Neural crest cell (in vitro differentiated cells): Measurements from ENCODE around the gene GAMT. TPM values are rescaled to one million over a fixed set of nuclear protein-coding genes. Genes with fewer than 3 reads are reported as not detected.

Experiments used
- DNase-seq: peaks from one replicate; pipeline ENCODE4 v3.0.0; 2021; ENCODE audit warnings: low read depth, mixed read lengths, low spot score
- H3K27ac Mint-ChIP-seq: one replicate; pipeline ENCODE4 v1.8.0; 2021; ENCODE audit warnings: mild to moderate bottlenecking, mixed read lengths; ENCODE audit not compliant: unreplicated experiment
- H3K27me3 Mint-ChIP-seq: 2 replicates; pipeline ENCODE4 v1.8.0; 2021; ENCODE audit warnings: low read depth, mild to moderate bottlenecking, mixed read lengths
- H3K36me3 Mint-ChIP-seq: 2 replicates; pipeline ENCODE4 v1.8.0; 2021; ENCODE audit warnings: low read depth, mild to moderate bottlenecking, mixed read lengths
- H3K4me1 Mint-ChIP-seq: 2 replicates; pipeline ENCODE4 v1.8.0; 2021; ENCODE audit warnings: mixed read lengths
- H3K4me3 Mint-ChIP-seq: one replicate; pipeline ENCODE4 v1.8.0; 2021; ENCODE audit warnings: mild to moderate bottlenecking, mixed read lengths
- H3K9me3 Mint-ChIP-seq: 2 replicates; pipeline ENCODE4 v1.8.0; 2021; ENCODE audit warnings: mixed read lengths
- total RNA-seq: library from RNA; stranded (reverse); gene quantifications from 2 replicates; pipeline ENCODE4 v1.2.1, GENCODE V29; 2021
- TF ChIP-seq, protein P1 (sequence below): fragments of 200-600 bp; sonication (generic); conservative IDR thresholded peaks from 2 replicates; pipeline ENCODE4 v1.5.0; 2021; ENCODE audit warnings: antibody characterized with exemption, mild to moderate bottlenecking

GAMT gene
- total RNA-seq, 1 donor from 2014 or later, result 45.6 TPM

DNA sequence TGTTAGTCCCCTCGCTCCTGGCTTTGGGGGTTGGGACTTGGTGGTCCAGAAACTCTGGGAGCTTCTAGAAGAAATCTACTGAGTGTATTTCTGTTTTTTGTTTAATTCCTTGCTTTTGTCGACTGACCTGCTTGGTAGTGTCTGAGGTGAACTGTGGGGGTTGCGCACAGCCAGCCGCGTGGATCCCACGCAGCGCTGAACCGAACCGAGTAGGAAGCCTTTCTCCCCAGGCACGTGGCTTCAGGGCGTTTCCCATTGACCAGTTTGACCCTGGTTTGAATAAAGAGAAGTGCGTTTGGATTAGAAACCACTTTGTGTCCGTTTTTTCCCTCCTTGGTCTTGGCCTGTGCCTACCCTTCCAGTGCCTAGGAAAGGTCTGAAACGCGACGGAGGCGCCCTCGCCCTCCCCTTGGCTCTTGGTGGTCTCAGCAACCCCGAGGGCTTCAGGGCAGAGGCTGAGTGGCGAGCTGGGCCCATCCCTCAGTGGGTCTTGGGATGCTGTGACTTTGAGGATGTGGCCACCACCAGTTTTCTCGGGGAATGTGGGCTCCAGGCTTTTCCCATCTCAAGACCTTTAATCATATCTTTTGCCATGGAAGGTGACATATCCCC is 34.1 kb upstream of the GAMT start:
- H3K27me3 Mint-ChIP-seq, result peaks cover 5% of the 10 kb centered on the region
- H3K4me1 Mint-ChIP-seq, result peaks cover 14% of the 10 kb centered on the region
- DNase-seq, result no peak
- no peaks in the 10 kb centered on the region for H3K9me3 Mint-ChIP-seq
- TF ChIP-seq, protein P1, sequence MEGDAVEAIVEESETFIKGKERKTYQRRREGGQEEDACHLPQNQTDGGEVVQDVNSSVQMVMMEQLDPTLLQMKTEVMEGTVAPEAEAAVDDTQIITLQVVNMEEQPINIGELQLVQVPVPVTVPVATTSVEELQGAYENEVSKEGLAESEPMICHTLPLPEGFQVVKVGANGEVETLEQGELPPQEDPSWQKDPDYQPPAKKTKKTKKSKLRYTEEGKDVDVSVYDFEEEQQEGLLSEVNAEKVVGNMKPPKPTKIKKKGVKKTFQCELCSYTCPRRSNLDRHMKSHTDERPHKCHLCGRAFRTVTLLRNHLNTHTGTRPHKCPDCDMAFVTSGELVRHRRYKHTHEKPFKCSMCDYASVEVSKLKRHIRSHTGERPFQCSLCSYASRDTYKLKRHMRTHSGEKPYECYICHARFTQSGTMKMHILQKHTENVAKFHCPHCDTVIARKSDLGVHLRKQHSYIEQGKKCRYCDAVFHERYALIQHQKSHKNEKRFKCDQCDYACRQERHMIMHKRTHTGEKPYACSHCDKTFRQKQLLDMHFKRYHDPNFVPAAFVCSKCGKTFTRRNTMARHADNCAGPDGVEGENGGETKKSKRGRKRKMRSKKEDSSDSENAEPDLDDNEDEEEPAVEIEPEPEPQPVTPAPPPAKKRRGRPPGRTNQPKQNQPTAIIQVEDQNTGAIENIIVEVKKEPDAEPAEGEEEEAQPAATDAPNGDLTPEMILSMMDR, result no peak
- peak overlapping the region; percentile 94 for H3K27ac Mint-ChIP-seq
- peak overlapping the region; percentile 58 for H3K4me3 Mint-ChIP-seq
- peaks cover 15% of the 10 kb centered on the region for H3K36me3 Mint-ChIP-seq

DNA sequence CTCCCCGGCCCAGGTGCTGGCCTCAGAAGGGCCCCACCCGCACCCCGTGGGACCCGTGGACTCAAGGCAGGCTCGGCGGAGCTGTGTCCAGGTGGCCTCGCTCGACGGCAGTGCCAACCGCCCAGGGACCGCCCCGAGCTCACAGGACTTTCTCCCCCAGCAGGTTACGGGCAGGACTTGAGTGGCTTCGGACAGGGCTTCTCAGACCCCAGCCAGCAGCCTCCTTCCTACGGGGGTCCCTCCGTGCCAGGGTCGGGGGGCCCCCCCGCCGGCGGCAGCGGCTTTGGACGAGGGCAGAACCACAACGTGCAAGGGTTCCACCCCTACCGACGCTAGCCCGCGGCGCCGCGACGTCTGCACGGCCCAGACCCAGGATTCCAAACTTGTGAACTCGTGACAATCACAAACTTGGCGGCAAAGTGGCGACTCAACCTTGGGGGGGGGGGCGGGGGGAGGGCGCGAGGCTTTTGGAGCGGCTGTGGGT is 33.3 kb upstream of the GAMT start:
- no peak for DNase-seq
- H3K36me3 Mint-ChIP-seq, result peaks cover 11% of the 10 kb centered on the region
- peaks cover 12% of the 10 kb centered on the region for H3K4me1 Mint-ChIP-seq
- H3K9me3 Mint-ChIP-seq, result no peaks in the 10 kb centered on the region
- TF ChIP-seq, protein P1, result no peak
- H3K27ac Mint-ChIP-seq, result no peak overlapping the region
- no peak overlapping the region for H3K4me3 Mint-ChIP-seq
- H3K27me3 Mint-ChIP-seq, result peaks cover 5% of the 10 kb centered on the region

DNA sequence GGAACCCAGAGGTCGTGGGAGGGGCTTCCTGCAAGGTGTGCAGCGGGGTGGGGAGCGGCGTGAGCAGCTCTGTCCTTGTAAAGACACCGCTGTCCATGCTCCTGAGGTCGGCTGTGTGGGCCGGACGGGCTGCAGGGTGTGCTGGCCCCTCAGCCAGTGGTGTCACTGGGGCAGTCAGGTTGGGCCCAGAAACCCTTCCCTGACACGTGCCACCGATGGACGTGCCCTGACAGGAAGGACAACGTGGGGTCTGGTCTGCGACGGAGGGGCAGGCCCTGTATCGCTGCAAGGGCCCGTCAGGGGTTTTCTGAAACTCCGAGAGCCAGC is 32.7 kb upstream of the GAMT start:
- TF ChIP-seq, protein P1, result no peak
- Mint-ChIP-seq H3K9me3 (no peaks in the 10 kb centered on the region), H3K4me1 (peaks cover 9% of the 10 kb centered on the region), H3K4me3 (no peak overlapping the region), H3K27ac (no peak overlapping the region), H3K27me3 (peaks cover 5% of the 10 kb centered on the region), H3K36me3 (peaks cover 8% of the 10 kb centered on the region)
- no peak for DNase-seq

- Mint-ChIP-seq H3K4me3 (no peak overlapping the region), H3K27ac (no peak overlapping the region), H3K27me3 (peaks cover 5% of the 10 kb centered on the region), H3K4me1 (peaks cover 9% of the 10 kb centered on the region), H3K36me3 (peaks cover 8% of the 10 kb centered on the region), H3K9me3 (no peaks in the 10 kb centered on the region)
- TF ChIP-seq, protein P1, result no peak
- no peak for DNase-seq
Observed at GRCh38 chr19:1433119-1434039, 32.0 kb upstream of the GAMT start.

DNA sequence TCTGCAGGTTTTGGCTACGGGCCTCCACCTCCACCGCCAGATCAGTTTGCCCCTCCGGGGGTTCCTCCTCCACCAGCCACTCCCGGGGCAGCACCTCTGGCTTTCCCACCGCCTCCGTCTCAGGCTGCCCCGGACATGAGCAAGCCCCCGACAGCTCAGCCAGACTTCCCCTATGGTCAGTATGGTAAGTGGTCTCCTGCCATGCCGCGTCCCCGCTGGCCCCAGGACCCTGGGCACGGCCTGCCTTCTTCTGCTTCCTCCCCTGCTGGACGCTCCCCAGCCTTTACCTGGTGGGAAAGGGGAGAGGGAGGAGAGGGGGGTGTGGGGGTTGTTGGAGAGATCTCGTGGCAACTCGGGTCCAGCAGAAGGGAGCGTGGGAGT is 31.2 kb upstream of the GAMT start:
- no peaks in the 10 kb centered on the region for H3K9me3 Mint-ChIP-seq
- H3K27me3 Mint-ChIP-seq, result no peaks in the 10 kb centered on the region
- peaks cover 3% of the 10 kb centered on the region for H3K36me3 Mint-ChIP-seq
- H3K27ac Mint-ChIP-seq, result no peak overlapping the region
- TF ChIP-seq, protein P1, result no peak
- no peak overlapping the region for H3K4me3 Mint-ChIP-seq
- no peak for DNase-seq
- peaks cover 4% of the 10 kb centered on the region for H3K4me1 Mint-ChIP-seq
